Amniotic stem cell (primary cell): ENCODE measurements around the gene SMOC1.

Source experiments
- DNase-seq: peaks from one replicate; lab custom pipeline; 2025; lab: John Stamatoyannopoulos, UW

Gene SMOC1, protein sequence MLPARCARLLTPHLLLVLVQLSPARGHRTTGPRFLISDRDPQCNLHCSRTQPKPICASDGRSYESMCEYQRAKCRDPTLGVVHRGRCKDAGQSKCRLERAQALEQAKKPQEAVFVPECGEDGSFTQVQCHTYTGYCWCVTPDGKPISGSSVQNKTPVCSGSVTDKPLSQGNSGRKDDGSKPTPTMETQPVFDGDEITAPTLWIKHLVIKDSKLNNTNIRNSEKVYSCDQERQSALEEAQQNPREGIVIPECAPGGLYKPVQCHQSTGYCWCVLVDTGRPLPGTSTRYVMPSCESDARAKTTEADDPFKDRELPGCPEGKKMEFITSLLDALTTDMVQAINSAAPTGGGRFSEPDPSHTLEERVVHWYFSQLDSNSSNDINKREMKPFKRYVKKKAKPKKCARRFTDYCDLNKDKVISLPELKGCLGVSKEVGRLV

DNA sequence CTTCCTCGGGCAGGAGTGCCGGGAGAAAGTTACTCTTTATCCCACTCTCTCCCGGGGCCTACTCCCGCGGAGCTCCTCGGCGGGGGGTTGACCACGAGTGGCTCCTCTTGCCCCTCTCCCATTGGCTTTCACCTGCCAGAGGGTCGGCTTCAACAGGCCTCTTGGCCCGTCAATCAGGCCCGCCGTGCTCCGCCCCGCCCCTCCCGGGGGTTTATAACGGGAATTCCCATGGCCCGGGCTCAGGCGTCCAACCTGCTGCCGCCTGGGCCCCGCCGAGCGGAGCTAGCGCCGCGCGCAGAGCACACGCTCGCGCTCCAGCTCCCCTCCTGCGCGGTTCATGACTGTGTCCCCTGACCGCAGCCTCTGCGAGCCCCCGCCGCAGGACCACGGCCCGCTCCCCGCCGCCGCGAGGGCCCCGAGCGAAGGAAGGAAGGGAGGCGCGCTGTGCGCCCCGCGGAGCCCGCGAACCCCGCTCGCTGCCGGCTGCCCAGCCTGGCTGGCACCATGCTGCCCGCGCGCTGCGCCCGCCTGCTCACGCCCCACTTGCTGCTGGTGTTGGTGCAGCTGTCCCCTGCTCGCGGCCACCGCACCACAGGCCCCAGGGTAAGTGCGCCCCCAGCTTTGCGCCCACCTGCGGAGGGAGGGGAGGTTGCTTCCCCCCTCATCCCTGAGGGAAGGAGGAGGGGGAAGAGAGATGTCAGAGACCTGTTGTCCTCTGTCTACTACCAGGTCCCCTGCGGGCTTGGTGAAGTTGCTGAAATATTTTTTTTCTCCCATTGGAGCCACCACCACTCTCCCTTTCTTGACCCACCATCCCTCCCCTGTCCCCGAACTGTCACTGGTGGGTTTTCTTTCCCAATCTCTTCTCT lies at the start of gene SMOC1:
TSS of gene SMOC1 (plus strand) at position 242 of the 869 bp plus-strand sequence. CDS start at position 505, 263 bp downstream.
- no peak for DNase-seq

DNA sequence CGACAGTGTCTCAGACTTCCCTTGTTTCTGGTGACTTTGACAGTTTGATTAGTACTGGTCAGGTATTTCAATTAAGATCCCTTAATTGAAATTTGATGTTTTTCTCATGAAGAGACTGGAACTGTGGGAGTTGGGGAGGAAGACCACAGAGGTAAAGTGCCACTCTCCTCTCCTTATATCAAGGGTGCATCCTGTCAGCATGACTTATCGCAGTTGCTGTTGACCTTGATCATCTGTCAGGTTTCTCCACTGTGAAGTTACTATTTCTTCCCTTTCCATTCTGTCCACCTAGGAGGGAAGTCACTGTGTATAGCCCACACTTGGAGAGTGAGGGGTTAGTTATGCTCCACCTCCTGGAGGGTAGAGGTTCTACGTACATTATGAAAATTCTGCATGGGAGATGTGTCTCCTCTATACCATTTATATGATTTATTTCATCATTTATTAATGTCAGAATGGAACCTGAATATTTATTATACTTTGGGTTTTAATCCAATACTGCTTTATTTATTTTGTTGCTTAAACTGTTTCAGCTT lies 40.3 kb upstream of the SMOC1 start:
- DNase-seq = no peak

DNA sequence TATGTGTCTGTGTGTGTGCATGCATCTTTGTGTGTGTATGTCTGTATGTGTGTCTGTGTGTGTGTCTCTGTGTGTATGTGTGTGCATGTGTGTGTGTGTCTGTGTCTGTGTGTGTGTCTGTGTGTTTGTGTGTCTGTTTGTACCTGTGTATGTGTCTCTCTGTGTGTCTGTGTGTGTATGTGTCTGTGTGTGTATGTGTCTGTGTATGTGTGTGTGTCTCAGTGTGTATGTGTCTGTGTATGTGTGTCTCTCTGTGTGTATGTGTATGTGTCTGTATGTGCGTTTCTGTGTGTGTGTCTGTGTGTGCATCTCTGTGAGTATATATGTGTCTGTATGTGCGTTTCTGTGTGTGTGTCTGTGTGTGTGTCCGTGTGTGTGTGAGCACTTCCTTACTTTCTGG lies 39.6 kb upstream of the SMOC1 start:
- no peak for DNase-seq

DNA sequence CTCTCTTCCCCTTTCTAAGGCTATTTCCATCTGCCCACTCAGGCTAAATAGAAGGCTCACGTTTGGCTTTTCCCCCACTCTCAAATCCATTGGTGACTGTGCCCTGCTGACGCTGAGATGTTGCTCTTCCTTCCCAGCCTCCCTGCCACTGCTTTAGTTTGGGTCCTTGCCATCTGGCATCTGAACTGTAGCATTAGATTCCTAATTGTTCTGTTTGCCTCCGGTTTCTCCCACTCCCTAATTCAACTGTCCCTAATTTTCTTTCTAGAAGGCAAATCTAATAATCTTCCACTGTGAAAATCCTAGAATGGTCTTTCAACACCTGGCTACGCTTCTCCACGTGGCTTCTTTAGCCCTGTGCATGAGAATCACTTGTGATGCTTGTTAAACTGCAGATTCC lies 37.6 kb upstream of the SMOC1 start:
- DNase-seq = no peak

DNA sequence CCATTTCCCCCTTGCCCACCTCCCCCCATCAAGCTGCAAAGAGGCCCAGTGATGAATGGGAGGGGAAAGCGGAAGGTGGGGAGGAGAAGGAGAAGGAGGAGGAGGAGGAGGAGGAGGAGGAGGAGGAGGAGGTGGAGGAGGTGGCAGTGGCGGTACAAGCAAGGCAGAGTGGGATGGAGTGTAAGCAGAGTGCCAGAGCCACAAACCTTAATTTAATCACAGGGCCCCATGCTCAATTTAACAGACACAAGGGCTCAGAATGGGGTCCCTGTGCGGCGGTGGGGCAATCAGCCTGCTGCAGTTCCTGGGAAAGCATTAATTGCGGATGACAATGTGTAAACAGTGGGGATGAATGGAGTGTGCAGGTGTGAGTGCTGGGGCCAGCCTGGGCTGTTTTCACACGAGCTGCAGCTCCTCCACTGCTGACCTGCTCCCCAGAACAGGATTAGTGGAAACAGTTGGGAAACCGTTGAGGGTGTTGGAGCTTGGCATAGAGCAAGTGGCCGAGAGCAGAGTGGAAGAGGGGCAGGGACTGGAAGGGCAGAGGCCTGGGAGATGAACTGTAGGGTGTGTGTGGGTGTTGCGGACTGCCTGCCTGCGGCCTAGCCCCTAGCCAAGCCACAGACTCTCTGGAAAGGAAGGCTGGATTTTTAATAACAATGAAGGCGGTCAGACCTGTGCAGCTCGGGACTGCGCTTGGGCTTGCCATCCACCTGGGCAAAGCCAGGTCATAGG lies 36.4 kb upstream of the SMOC1 start:
- no peak for DNase-seq

DNA sequence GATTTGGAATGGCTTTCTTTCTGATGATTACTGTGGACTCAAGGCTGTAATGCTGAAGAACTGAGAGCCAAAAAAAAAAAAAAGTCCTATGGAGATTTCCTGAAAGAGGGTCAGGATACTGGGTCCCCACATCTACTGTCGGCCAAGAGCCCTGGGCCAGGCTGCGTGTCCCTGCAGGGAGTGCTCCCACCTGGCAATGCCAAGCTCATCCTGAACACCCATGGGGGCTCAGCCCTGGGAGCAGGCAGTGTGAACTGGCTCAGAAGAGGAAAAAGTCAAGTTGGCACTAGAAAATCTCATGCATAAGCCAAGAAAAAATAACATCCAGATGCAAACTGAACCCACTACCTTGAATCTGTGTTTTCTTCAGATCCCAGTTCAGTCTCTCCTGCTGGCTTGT lies 35.0 kb upstream of the SMOC1 start:
- DNase-seq = no peak

DNA sequence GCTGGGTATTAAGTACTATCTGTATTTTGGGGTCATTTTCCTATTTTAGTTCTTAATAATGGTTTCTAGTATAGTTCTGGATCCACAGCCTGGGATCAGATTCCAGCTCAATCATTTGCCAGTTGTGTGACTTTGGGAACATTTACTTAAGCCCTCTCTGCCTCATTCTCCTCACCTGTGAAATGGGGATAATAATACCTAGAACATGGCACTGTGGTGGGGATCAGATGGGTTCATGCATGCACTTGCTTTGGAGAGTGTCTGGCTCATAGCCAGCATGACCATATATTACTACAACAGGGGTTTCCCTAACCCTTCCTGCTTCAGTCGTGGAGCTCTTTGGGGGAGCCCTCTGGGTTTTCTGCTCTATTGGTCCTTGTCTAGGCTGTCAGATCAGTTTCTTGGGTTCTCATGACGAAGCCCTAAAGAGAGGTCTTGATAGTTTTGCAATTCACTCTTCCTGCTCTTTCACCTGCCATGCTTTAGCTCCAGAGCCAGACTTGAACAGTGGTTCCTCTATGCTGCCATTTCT lies 34.1 kb upstream of the SMOC1 start:
- DNase-seq = no peak

DNA sequence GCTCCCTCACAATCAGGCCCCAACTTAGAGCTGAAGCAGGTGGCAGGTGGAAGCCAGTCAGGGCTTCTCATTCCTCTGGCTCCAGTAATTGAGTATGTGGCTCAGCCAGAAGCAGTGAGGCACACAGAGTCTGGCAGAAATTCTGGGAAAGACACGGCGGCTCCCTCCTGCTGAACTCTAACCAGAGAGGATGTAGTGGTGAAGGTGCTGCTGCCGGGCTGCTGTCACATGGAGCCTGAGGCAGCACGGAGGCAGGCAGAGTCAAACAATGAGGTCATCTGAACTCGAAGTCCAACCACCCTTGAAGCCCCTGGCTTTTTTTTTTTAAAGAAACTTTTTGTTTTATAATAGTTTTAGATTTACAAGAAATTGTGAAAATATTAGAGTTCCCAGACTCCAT lies 33.4 kb upstream of the SMOC1 start:
- DNase-seq = no peak

DNA sequence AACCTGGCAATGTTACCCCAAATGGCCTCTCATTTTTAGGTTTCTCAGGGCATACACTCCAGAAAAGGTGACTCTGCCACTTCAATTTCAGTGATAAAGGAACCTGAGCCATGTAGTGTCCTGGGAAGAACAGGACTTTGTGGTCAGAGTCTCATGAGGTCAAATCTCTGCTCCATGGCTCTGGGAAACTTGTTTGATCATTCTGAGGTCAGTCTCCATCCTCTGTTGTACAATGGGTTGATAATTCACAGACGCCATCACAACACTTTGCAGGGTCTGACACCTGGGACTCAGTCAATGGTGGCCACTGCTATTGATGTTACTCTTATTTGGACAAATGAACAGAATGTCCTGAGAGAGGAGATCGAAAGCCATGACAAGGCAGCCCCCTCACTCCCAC lies 31.1 kb upstream of the SMOC1 start:
- no peak for DNase-seq

DNA sequence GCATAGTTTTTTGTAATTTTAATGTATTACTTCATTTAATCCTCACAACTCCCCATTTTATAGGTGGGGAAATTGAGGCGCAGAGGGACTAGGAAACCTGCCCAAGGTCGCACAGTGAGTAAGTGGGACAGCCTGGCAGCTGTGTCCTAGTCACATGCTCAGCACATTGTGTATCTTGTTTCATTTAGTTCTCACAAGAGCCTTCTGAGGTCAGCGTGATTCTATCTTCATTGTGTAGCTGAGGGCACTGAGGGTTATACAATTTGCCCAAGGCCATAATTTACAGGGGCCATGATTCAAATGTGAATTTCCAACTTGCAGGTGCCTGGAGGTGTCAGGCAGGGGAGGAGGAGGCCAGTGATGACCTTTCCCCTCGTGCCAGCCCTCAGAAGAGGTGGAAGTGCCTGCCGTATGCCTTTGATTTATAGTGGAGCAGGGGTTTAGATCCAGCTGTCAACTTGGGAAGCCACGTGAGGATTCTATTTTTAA lies 30.3 kb upstream of the SMOC1 start:
- DNase-seq = no peak

DNA sequence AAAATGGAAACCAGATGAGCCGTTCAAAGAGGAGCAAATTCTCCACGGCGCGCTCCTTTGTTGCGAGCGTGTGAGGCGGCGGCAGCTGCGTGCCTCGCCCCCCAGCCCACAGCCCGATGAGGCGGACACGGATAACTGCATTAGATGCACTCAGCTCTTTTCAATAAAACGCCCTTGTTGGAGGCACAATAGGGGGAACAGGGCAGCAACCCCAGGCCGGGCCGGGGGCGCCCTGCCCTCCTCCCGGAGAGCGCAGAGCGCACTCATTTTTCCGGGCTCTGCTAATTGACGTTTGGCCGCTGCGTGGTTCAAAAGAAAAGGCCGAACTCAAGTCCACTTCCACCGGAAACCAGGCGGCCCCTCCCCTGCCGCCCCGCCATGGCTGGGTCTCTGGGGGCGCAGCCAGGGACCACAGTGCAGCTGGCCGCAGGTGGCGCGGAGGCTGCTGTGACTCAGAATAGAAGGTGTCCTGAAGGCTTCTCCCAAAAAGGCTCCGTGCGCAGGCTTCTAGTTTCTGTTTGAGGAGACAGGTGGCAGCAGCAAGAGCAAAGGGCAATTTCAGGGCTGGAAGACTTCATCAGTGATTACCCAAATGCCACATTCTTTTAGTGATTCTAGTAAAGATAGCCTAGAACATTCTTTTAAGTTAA lies 29.0 kb upstream of the SMOC1 start:
- DNase-seq = no peak

DNA sequence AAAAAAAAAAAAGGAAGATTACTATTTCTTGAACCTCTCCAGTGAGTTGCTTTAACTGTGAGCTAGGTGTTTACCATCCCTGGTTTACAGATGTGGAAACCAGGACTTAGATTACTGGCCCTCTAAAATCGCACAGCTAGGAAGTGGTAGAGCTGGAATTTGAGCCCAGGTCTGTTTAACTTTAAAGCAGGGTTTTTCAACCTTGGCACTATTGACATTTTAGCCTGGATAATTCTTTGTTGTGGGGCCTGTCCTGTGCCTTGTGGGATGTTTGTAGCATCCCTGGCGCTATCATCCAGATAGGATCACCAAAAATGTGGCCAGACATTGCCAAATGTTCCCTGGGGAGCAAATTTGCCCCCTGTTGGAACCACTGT lies 28.5 kb upstream of the SMOC1 start:
- no peak for DNase-seq

DNA sequence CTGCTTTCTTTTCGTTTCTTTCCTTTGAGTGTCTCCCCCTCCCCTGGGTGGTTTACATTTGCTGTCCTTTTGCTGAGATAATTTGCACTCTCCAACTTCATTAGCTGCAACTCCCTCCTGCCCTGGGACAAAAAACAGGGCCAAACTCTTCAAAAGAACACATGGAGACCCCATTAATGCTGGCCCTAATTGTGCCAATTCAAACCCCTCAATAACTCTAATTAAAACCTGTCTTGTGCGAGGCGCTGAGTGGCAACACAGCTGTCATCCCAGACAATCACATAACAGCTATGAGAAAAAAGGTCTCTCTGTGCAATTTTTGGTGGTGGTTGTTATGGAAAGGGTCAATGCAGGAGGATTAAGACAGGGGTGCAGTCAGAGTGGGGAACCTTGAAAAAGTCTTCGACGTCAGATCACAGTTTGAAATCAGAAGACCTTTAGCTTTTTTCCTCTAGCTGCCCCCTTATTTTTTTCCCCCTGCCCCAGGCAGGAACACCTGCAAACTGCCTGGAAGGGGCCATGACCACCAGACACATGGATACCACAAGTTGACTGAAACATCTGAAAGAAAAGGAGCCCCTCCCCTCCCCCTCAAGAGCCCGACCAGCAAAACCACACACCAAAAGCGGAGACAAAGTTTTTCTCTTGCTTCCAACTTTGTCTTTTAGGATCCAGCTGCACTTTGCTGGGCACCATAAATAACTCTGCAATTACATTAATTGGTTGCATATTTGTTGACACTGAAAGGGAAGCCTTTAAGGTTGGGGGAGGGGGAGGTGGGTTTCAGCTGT lies 26.5 kb upstream of the SMOC1 start:
- no peak for DNase-seq

DNA sequence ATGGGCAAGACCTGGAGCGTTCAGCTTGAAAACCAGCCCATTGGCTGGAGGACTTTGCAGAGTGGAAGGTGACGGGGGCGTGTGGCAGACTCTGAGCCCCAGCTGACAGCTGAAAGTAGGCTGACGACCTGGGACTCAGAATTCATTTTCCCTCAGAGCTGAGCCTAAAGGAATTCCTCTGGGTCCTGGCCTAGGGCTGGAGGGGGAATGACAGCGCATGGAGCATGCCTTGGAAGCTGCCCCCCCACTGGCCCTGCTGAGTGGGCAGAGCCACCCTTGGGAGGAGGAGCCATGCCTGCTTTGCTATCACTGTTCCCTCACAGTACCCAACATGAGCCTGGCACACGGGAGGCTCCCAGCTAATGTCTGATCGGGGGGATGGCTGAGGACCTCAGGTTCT lies 25.4 kb upstream of the SMOC1 start:
- no peak for DNase-seq

DNA sequence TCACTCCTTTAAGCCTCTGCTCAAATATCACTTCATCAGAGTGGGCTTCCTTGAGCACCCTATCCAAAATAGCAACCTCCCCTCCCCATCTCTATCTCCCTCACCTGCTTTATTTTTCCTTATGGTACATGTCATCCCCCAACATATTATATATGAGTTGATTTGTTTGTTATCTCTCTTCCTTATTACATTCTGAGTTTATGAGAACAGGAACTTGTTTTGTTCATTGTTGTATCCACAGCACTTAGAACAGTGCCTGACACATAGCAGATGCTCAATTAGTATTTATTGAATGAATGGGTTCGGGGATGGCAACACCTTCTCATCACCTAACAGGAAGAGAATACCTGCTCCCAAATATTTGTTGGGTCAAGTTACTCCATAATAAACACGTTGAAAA lies 24.6 kb upstream of the SMOC1 start:
- no peak for DNase-seq

DNA sequence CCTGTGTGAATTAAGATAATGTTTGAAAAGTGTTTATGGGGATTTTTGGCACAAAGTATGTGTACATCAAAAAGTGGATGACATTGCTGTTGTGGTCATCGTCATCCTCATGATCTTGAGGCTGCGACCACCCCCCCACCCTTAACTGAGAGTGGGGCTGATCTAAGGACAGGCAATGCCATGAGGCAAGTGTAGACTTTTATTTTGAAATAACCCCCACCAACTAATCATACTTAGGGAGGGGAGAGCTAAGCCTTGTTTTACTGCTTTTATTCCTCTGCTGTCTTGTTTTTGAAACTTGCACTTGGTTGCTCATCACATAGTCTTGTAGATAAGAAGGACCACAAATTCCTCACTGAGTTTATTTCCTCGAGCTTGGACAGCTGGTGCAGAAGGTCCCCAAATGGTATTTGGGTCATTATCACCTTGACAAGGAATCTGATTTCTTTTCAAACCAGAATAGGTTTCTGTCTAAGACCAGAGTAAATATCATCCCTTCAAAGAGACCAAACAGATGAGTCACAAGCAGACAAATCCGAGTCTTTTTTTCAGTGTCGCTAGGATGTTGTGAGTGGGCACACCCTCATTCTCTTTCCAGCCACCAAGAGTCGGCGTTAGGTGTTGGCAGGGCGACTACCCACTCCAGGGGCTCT lies 23.9 kb upstream of the SMOC1 start:
- DNase-seq = no peak

DNA sequence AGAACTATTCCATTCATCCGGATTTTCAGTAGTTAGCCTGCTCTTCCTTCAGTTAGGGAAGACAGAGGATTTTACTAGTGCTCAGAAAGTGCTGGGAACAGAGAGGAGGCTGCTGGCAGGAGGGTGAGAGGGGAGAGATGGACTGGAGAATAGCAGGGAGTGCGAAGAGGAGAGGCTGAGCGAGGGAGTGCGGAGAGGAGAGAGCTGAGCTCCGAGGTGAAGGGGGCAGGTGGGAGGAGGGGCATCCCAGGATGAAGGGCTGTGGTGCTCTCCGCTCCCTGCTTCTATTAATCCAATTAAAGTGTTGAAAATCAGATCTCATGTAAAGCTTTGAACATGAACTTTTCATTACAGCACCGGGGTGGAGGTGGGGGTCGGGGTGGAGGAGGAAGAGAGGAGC lies 20.4 kb upstream of the SMOC1 start:
- no peak for DNase-seq

DNA sequence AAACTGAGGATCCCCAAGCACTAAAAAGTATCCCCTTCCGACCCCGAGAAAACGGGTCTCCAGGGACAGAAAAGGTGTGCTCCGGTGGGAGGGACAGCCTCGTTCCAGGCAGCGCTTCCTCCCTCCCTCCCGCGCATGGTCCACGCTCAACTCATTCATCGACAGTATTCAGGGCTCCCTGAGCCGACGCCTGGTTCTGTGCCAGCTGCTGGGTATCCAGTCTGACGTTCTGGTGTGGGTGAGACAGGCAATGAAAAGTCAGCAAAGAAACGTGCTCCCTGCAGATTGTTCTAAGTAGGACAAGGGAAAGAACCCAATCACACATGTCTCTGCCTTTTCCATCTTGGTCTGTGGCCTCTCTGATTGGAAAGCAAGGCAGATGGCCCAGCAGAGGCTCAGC lies 19.6 kb upstream of the SMOC1 start:
- no peak for DNase-seq

DNA sequence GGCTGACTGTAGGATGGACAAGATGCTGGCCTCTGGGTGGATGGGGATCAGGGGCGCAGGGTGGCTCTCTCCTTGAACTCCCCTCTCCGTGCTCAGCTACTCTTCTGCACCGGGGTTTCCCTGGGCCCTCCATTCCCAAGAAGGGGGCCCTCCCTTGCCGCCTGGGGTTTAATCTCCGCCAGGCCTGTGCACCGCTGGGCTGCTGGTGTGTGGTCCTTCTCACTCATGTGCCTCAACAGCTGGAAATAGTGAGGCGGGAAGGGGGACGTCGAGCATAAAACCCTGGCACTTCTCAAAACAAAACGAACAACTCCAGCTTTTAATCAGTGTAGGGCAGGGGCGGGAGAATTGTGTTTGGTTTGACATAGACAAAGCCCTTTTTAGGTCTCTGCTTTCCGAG lies 19.0 kb upstream of the SMOC1 start:
- DNase-seq = no peak

DNA sequence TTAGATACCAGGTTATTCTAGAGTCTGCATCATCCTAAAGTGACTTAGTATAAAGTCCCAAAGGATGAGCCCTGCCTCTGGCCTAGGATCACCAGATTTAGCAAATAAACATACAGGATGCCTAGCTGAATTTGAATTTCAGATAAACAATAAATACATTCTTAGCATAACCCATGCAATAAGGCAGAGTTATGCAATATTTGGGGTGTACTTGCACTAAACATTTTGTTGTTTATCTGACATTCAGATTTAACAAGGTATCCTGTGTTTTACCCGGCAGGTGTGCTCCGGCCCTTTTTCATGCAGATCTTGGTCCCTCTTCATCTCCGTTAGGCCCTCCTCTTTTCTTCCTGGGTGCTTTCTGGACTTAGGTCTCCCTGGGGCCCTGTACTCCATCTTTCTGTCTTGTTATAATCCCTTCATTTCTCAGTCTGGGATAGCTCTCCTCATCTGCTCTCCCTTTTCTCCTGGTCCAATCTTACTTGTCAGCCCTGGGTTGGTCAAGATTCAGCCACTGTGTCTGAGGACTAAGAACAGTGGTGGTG lies 18.1 kb upstream of the SMOC1 start:
- no peak for DNase-seq
